Keratinocyte (primary cell): ENCODE measurements around the gene RNF150. TPM values are rescaled to one million over a fixed set of nuclear protein-coding genes. Genes with fewer than 3 reads are reported as not detected.

Experiments
- DNase-seq: peaks from one replicate; pipeline ENCODE4 v3.0.0-alpha.2; 2011; ENCODE audit warnings: low read depth, missing footprints, low spot score
- FAIRE-seq: peaks from 2 replicates; lab custom pipeline; 2011; peaks lifted over from hg19 to GRCh38; lab: Jason Lieb, UNC
- H2AFZ ChIP-seq: 2 replicates; pipeline ENCODE4 v1.6.0; 2012; ENCODE audit warnings: low read length, control low read depth, inconsistent platforms; ENCODE audit not compliant: control insufficient read depth
- H3K27ac ChIP-seq: 2 replicates; pipeline ENCODE4 v1.5.1; 2011; ENCODE audit warnings: low read length; ENCODE audit not compliant: control insufficient read depth, insufficient read depth
- H3K27me3 ChIP-seq: 3 replicates; pipeline ENCODE4 v1.6.0; 2011; ENCODE audit warnings: low read length; ENCODE audit not compliant: control insufficient read depth, insufficient read depth; ENCODE audit errors: extremely low read depth
- H3K36me3 ChIP-seq, 2 experiments: 2 replicates in 1 of 2; 3 replicates in 1 of 2; pipeline ENCODE4 v1.5.1; 2011; ENCODE audit warnings: low read length in 2 of 2, mild to moderate bottlenecking in 1 of 2; ENCODE audit not compliant: control insufficient read depth in 2 of 2, insufficient read depth in 2 of 2; ENCODE audit errors: extremely low read depth in 1 of 2
- H3K4me1 ChIP-seq: 3 replicates; pipeline ENCODE4 v1.5.1; 2011; ENCODE audit warnings: low read length; ENCODE audit not compliant: control insufficient read depth, insufficient read depth; ENCODE audit errors: extremely low read depth
- H3K4me2 ChIP-seq: 3 replicates; pipeline ENCODE4 v1.6.0; 2011; ENCODE audit warnings: low read depth, low read length; ENCODE audit not compliant: control insufficient read depth, insufficient read depth; ENCODE audit errors: extremely low read depth
- H3K4me3 ChIP-seq, 3 experiments: fragments of 200-600 bp in 1 of 3; sonication (generic) in 1 of 3; 2 replicates in 2 of 3; 3 replicates in 1 of 3; pipeline ENCODE4 v1.5.1; 2011 to 2016; ENCODE audit warnings: low read length in 3 of 3, mild to moderate bottlenecking in 3 of 3, control low read depth in 2 of 3, inconsistent platforms in 1 of 3, low read depth in 1 of 3, mixed read lengths in 1 of 3, mixed run types in 1 of 3, moderate library complexity in 1 of 3; ENCODE audit not compliant: control insufficient read depth in 2 of 3, insufficient read depth in 2 of 3; ENCODE audit errors: extremely low read depth in 1 of 3
- H3K79me2 ChIP-seq: 2 replicates; pipeline ENCODE4 v1.6.0; 2012; ENCODE audit warnings: low read length; ENCODE audit not compliant: control insufficient read depth, insufficient read depth
- H3K9ac ChIP-seq: 3 replicates; pipeline ENCODE4 v1.6.0; 2011; ENCODE audit warnings: low read length; ENCODE audit not compliant: control insufficient read depth, insufficient read depth; ENCODE audit errors: extremely low read depth
- H3K9me1 ChIP-seq: 3 replicates; pipeline ENCODE4 v1.6.0; 2011; ENCODE audit warnings: low read length; ENCODE audit not compliant: control insufficient read depth, insufficient read depth; ENCODE audit errors: extremely low read depth
- H3K9me3 ChIP-seq: 2 replicates; pipeline ENCODE4 v1.5.1; 2012; ENCODE audit warnings: low read depth, low read length; ENCODE audit not compliant: control insufficient read depth
- H4K20me1 ChIP-seq: 3 replicates; pipeline ENCODE4 v1.6.0; 2011; ENCODE audit warnings: low read length; ENCODE audit not compliant: control insufficient read depth, insufficient read depth; ENCODE audit errors: extremely low read depth
- CTCF ChIP-seq, 3 experiments: IDR thresholded peaks in 1 of 3; conservative IDR thresholded peaks in 1 of 3; optimal IDR thresholded peaks in 1 of 3; 2 replicates in 2 of 3; 3 replicates in 1 of 3; pipeline versions ENCODE3 to v1.5.1; 2011; ENCODE audit warnings: low read length in 3 of 3, mild to moderate bottlenecking in 3 of 3, moderate library complexity in 2 of 3, control low read depth in 1 of 3, inconsistent platforms in 1 of 3; ENCODE audit not compliant: insufficient read depth in 2 of 3; ENCODE audit errors: extremely low read depth in 1 of 3
- EZH2 ChIP-seq: IDR thresholded peaks from one replicate; pipeline ENCODE4 v1.6.1; 2012; ENCODE audit warnings: inconsistent platforms, mild to moderate bottlenecking, low read length, moderate library complexity
- dilution Hi-C: fragments of 300-500 bp; cut with MboI; formaldehyde crosslinking; loops from one replicate; pipeline ENCODE4 v1.7.0; 2020; ENCODE audit warnings: low sequenced_read_pairs; ENCODE audit not compliant: extremely low pct_ligation_motif_present
- polyA plus RNA-seq, 5 experiments: library from polyadenylated mRNA; depleted of rRNA in 3 of 5; stranded (reverse) in 3 of 5; stranded (forward) in 1 of 5; unstranded in 1 of 5; fragments of >200 nt; gene quantifications; 1 replicate in 1 of 5; 2 replicates in 3 of 5; 3 replicates in 1 of 5; pipeline versions ENCODE4 v1.2.1 to v1.2.3, GENCODE V29; 2011 to 2012; ENCODE audit warnings: missing spikeins in 2 of 5, low read depth in 1 of 5, low replicate concordance in 1 of 5

The RNF150 gene
- polyA plus RNA-seq, 1 donor (not counting 4 experiments of a cell fraction or from before 2014, with no cell fraction given), result 0.18 TPM

- no peak overlapping the region for H2AFZ ChIP-seq
- H3K27me3 ChIP-seq, result no peaks in the 10 kb centered on the region
- FAIRE-seq (no peak), DNase-seq (no peak)
- H4K20me1 ChIP-seq, result no peaks in the 10 kb centered on the region
- H3K9me3 ChIP-seq, result no peaks in the 10 kb centered on the region
- H3K4me1 ChIP-seq, result no peaks in the 10 kb centered on the region
- H3K9me1 ChIP-seq, result no peaks in the 10 kb centered on the region
- H3K4me2 ChIP-seq, result no peak overlapping the region
- H3K4me3 ChIP-seq, result no peak overlapping the region
- TF ChIP-seq CTCF (optimal IDR thresholded peaks at IDR 0.05 in 1 of 3, IDR thresholded peaks at IDR 0.05 in 1 of 3, conservative IDR thresholded peaks at IDR 0.05 in 1 of 3; ENCODE audit: extremely low read depth in 1 of 3, insufficient read depth in 2 of 3, low read length in 3 of 3) (no peak), EZH2 (no peak)
- H3K36me3 ChIP-seq, result no peaks in the 10 kb centered on the region
- no peak overlapping the region for H3K27ac ChIP-seq
- no peak overlapping the region for H3K9ac ChIP-seq
- dilution Hi-C loops, result no loop called here
- no peaks in the 10 kb centered on the region for H3K79me2 ChIP-seq
These were observed 152.7 kb downstream of the RNF150 start for GRCh38 chr4:140980426-140981200.

- H3K4me1 ChIP-seq, result no peaks in the 10 kb centered on the region
- H3K27ac ChIP-seq, result no peak overlapping the region
- DNase-seq (no peak), FAIRE-seq (no peak)
- no peak overlapping the region for H3K9ac ChIP-seq
- dilution Hi-C loops, result no loop called here
- H3K36me3 ChIP-seq, result no peaks in the 10 kb centered on the region
- H3K27me3 ChIP-seq, result no peaks in the 10 kb centered on the region
- no peaks in the 10 kb centered on the region for H3K79me2 ChIP-seq
- TF ChIP-seq CTCF (optimal IDR thresholded peaks at IDR 0.05 in 1 of 3, IDR thresholded peaks at IDR 0.05 in 1 of 3, conservative IDR thresholded peaks at IDR 0.05 in 1 of 3; ENCODE audit: extremely low read depth in 1 of 3, insufficient read depth in 2 of 3, low read length in 3 of 3) (no peak), EZH2 (no peak)
- H4K20me1 ChIP-seq, result no peaks in the 10 kb centered on the region
- no peaks in the 10 kb centered on the region for H3K9me3 ChIP-seq
- H2AFZ ChIP-seq, result no peak overlapping the region
- no peak overlapping the region for H3K4me3 ChIP-seq
- H3K9me1 ChIP-seq, result no peaks in the 10 kb centered on the region
- no peak overlapping the region for H3K4me2 ChIP-seq
These were observed 156.5 kb downstream of the RNF150 start for GRCh38 chr4:140976768-140977167.
